K562 (cell line): ENCODE data around the gene PRKCSH. TPM values are rescaled to one million over a fixed set of nuclear protein-coding genes. Genes with fewer than 3 reads are reported as not detected.
A peak's percentile ranks its signal among the peaks of the same experiment; 100 is the strongest.

Experiments
- ATAC-seq: fragments of 200-7000 bp; cut with Tn5 transposase; 3 replicates; pipeline ENCODE4 v1.9.1; 2020; ENCODE audit warnings: moderate library complexity
- BruUV-seq: library from RNA; stranded (reverse); fragments of 400-500 nt; replicated peaks from 2 replicates; lab custom pipeline; 2021; lab: Mats Ljungman, UMichigan
- CTCF ChIA-PET: fragments of 300-600 bp; formaldehyde crosslinking; extraction: SDS; loops from one replicate; lab custom pipeline; 2021; ENCODE audit warnings: low intra/inter-chr PET ratio; lab: Yijun Ruan, JAX
- POLR2A ChIA-PET: fragments of 300-600, 350-650 bp; sonication (Branson Sonifier 250); formaldehyde crosslinking; extraction: SDS; loops from one replicate; lab custom pipeline; 2021; ENCODE audit warnings: antibody characterized with exemption, inconsistent platforms; lab: Yijun Ruan, JAX
- DNase-seq, 4 experiments: peaks; one replicate each; pipeline versions ENCODE4 v3.0.0 to v3.0.0-alpha.2; 2011 to 2018; ENCODE audit warnings: low spot score in 3 of 4, mixed read lengths in 3 of 4; ENCODE audit errors: extremely low read depth in 1 of 4
- FAIRE-seq: peaks from 2 replicates; lab custom pipeline; 2011; peaks lifted over from hg19 to GRCh38; lab: Jason Lieb, UNC
- H2AFZ ChIP-seq: 2 replicates; pipeline ENCODE4 v1.6.0; 2011; ENCODE audit warnings: low read depth, low read length, control low read depth, inconsistent platforms
- H3K27ac ChIP-seq: fragments of 200-600 bp; 3 replicates; pipeline ENCODE4 v1.8.0; 2011; ENCODE audit warnings: low read depth, mild to moderate bottlenecking, control low read depth, inconsistent platforms, low read length, moderate library complexity, mixed read lengths; ENCODE audit errors: extremely low read depth
- H3K27me3 ChIP-seq, 2 experiments: fragments of 300-600 bp in 1 of 2; 2 replicates in 1 of 2; 3 replicates in 1 of 2; pipeline versions ENCODE4 v1.6.0 to v1.8.0; 2011; ENCODE audit warnings: inconsistent platforms in 2 of 2, low read length in 2 of 2, mild to moderate bottlenecking in 1 of 2, mixed read lengths in 1 of 2, moderate library complexity in 1 of 2; ENCODE audit not compliant: control insufficient read depth in 2 of 2, insufficient read depth in 2 of 2
- H3K36me3 ChIP-seq: fragments of 300-600 bp; 3 replicates; pipeline ENCODE4 v1.8.0; 2011; ENCODE audit warnings: mild to moderate bottlenecking, low read length, inconsistent platforms; ENCODE audit not compliant: control insufficient read depth, insufficient read depth
- H3K4me1 ChIP-seq, 2 experiments: fragments of 200-600 bp in 1 of 2; replicated peaks in 1 of 2; 2 replicates in 1 of 2; 3 replicates in 1 of 2; pipeline versions ENCODE4 v1.5.1 to v1.8.0; 2011; ENCODE audit warnings: inconsistent platforms in 2 of 2, low read length in 2 of 2, mild to moderate bottlenecking in 1 of 2, mixed read lengths in 1 of 2, moderate library complexity in 1 of 2; ENCODE audit not compliant: control insufficient read depth in 2 of 2, insufficient read depth in 2 of 2
- H3K4me2 ChIP-seq: 2 replicates; pipeline ENCODE4 v1.6.1; 2011; ENCODE audit warnings: low read length, control low read depth, inconsistent platforms, mixed read lengths; ENCODE audit not compliant: insufficient read depth
- H3K4me3 ChIP-seq: fragments of 200-600 bp; sonication (generic), shearing (Covaris generic); 2 replicates; pipeline ENCODE4 v1.5.1; 2016; ENCODE audit warnings: control low read depth, inconsistent platforms
- H3K79me2 ChIP-seq: fragments of 200-600 bp; 3 replicates; pipeline ENCODE4 v1.8.0; 2011; ENCODE audit warnings: low read length, inconsistent platforms; ENCODE audit not compliant: control insufficient read depth, insufficient read depth
- H3K9ac ChIP-seq, 2 experiments: 2 replicates each; pipeline versions ENCODE4 v1.6.0 to v1.6.1; 2011; ENCODE audit warnings: low read depth in 2 of 2, low read length in 2 of 2, control low read depth in 1 of 2, inconsistent platforms in 1 of 2, mild to moderate bottlenecking in 1 of 2, mixed read lengths in 1 of 2; ENCODE audit not compliant: insufficient read depth in 1 of 2
- H3K9me1 ChIP-seq: one replicate; pipeline ENCODE4 v1.6.0; 2011; ENCODE audit warnings: inconsistent platforms, mild to moderate bottlenecking, low read length, moderate library complexity; ENCODE audit not compliant: control insufficient read depth, insufficient read depth
- H3K9me3 ChIP-seq: replicated peaks from 2 replicates; pipeline ENCODE4 v1.5.1; 2011; ENCODE audit warnings: low read depth, low read length, inconsistent platforms; ENCODE audit not compliant: control insufficient read depth, insufficient read depth
- H4K20me1 ChIP-seq: replicated peaks from 2 replicates; pipeline ENCODE4 v1.6.1; 2011; ENCODE audit warnings: low read length, inconsistent platforms, mixed read lengths; ENCODE audit not compliant: control insufficient read depth, insufficient read depth
- CBX3 ChIP-seq, 2 experiments: IDR thresholded peaks; 1 replicate in 1 of 2; 2 replicates in 1 of 2; pipeline ENCODE4 v1.6.1; 2012; ENCODE audit warnings: inconsistent platforms in 2 of 2, low read length in 2 of 2, borderline replicate concordance in 1 of 2, control low read depth in 1 of 2
- KAT2B ChIP-seq: IDR thresholded peaks from one replicate; pipeline ENCODE4 v1.6.1; 2012; ENCODE audit warnings: low read depth, mild to moderate bottlenecking, control low read depth, inconsistent platforms, low read length, moderate library complexity
- SP1 ChIP-seq: sonication (generic); formaldehyde crosslinking; IDR thresholded peaks from 2 replicates; pipeline ENCODE4 v1.8.1; 2022; ENCODE audit warnings: mild to moderate bottlenecking, missing genetic modification reagents
- TARDBP ChIP-seq: fragments of 450-650 bp; IDR thresholded peaks from 2 replicates; pipeline ENCODE4 v1.6.1; 2016
- USF1 ChIP-seq: sonication (generic); formaldehyde crosslinking; IDR thresholded peaks from 2 replicates; pipeline ENCODE4 v1.9.0; 2022; ENCODE audit warnings: mild to moderate bottlenecking, missing genetic modification reagents
- YY1 ChIP-seq, 3 experiments: IDR thresholded peaks; 2 replicates each; pipeline ENCODE4 v1.6.1; 2011; ENCODE audit warnings: low read length in 2 of 3, mild to moderate bottlenecking in 2 of 3, moderate library complexity in 2 of 3, borderline replicate concordance in 1 of 3, control low read depth in 1 of 3, low read depth in 1 of 3; ENCODE audit not compliant: insufficient read depth in 3 of 3, insufficient replicate concordance in 2 of 3, control insufficient read depth in 1 of 3, insufficient read length in 1 of 3; ENCODE audit errors: extremely low read depth in 1 of 3
- WGBS: fragments of 100-300 bp; shearing (Covaris generic); methylation state at CpG from one replicate; pipeline ENCODE4 v1.1.6; 2016; ENCODE audit warnings: low coverage, mixed read lengths; ENCODE audit not compliant: insufficient coverage; ENCODE audit errors: missing lambda C conversion rate; 5-methylcytosine and 5-hydroxymethylcytosine counted together
- in situ Hi-C: fragments of 300-500 bp; cut with MboI; formaldehyde crosslinking; loops from 4 replicates; pipeline ENCODE4 v1.15.0; 2018; ENCODE audit warnings: inconsistent platforms, mixed read lengths
- intact Hi-C: fragments of 100-400 bp; cut with micrococcal nuclease; formaldehyde crosslinking; loops from 2 replicates; pipeline ENCODE4 v1.14.2; 2022
- polyA plus RNA-seq, 8 experiments: library from polyadenylated mRNA; depleted of rRNA in 4 of 8; stranded (reverse) in 5 of 8; unstranded in 3 of 8; fragments of >200 nt; fragmentation: Nextera tagmentation in 2 of 8; fragmentation: Illumina TruSeq in 1 of 8; extraction: Ambion mirVana in 2 of 8; extraction: Trizol in 1 of 8; gene quantifications; 2 replicates each; pipeline versions ENCODE4 v1.2.1 to v1.2.3, GENCODE V29; 2011 to 2014; ENCODE audit warnings: inconsistent platforms in 1 of 8, missing spikeins in 1 of 8
- total RNA-seq, 7 experiments: library from RNA; depleted of rRNA in 6 of 7; stranded (reverse); fragments of >200 nt in 6 of 7; fragmentation: Illumina TruSeq in 2 of 7; extraction: Trizol in 2 of 7; gene quantifications; 2 replicates each; pipeline versions ENCODE4 v1.2.1 to v1.2.3, GENCODE V29; 2011 to 2021; ENCODE audit warnings: low replicate concordance in 1 of 7

Gene PRKCSH
- total and polyA plus RNA-seq, 9 of the 15 experiments (the other 6 are each of a cell fraction or from before 2014, with no cell fraction given) = 2.3 to 297 (median 48.1) TPM

- no peak overlapping the region for H3K27ac ChIP-seq
- 20% methylated on average over 3 of the region's 4 CpGs for WGBS
- in situ Hi-C loops (no loop called here), intact Hi-C loops (no loop called here)
- FAIRE-seq (no peak), ATAC-seq (no peak), DNase-seq (peak in 1 of 4 experiments; percentile 2)
- H3K36me3 ChIP-seq = no peaks in the 10 kb centered on the region
- no TSS peak for BruUV-seq
- ChIA-PET POLR2A (interaction anchor here (0.7 to 1.1 kb wide), 2 partner anchors 9 to 15 kb away, joined by 3 read pairs; no protein-coding TSS in a partner anchor), CTCF (no interaction called here)
- no peaks in the 10 kb centered on the region for H3K27me3 ChIP-seq
- no peaks in the 10 kb centered on the region for H3K9me1 ChIP-seq
- no peaks in the 10 kb centered on the region; a peak in 2 of 5 replicates for H3K4me1 ChIP-seq
- no peak overlapping the region for H3K4me2 ChIP-seq
- H3K4me3 ChIP-seq = no peak overlapping the region
- no peak for TF ChIP-seq SP1 (CRISPR knock-in tag)
- peak in 1 of 3 experiments; percentile 57 for TF ChIP-seq YY1 (IDR thresholded peaks at IDR 0.05; ENCODE audit: borderline replicate concordance in 1 of 3, control insufficient read depth in 1 of 3, extremely low read depth in 1 of 3, insufficient read depth in 3 of 3, insufficient read length in 1 of 3, insufficient replicate concordance in 2 of 3, low read depth in 1 of 3, low read length in 2 of 3)
- TF ChIP-seq KAT2B = no peak
- TF ChIP-seq TARDBP = no peak
- peak in 1 of 2 experiments; percentile 76; a peak in 1 of 3 replicates for TF ChIP-seq CBX3 (IDR thresholded peaks at IDR 0.05; ENCODE audit: borderline replicate concordance in 1 of 2, low read length in 2 of 2)
- no peak for TF ChIP-seq USF1
- no peak overlapping the region for H2AFZ ChIP-seq
- H3K79me2 ChIP-seq = no peaks in the 10 kb centered on the region
- H4K20me1 ChIP-seq = no peaks in the 10 kb centered on the region
- no peak overlapping the region for H3K9ac ChIP-seq
- H3K9me3 ChIP-seq = peaks cover 3% of the 10 kb centered on the region; the same call in 1 of the 2 replicates
These were observed 44.3 kb upstream of the PRKCSH start for GRCh38 chr19:11390933-11391680.
